ENCODE data around the gene DHX32.

- no peak for TF ChIP-seq CTCF (conservative IDR thresholded peaks at IDR 0.05; ENCODE audit: low read length)
- TF ChIP-seq EZH2phosphoT487 (IDR thresholded peaks at IDR 0.05; ENCODE audit: borderline replicate concordance, low read depth, low read length) = no peak
These were observed 58.0 kb downstream of the DHX32 start, which contains the start of the genes BCCIP and UROS for GRCh38 chr10:125822878-125823662.

Data from OCI-LY7 (cell line).